HFFc6 (cell line): Measurements from ENCODE around the gene SYCP1. TPM values are rescaled to one million over a fixed set of nuclear protein-coding genes. Genes with fewer than 3 reads are reported as not detected.
"Not testable (repeated sequence)": the region's sequence is repeated elsewhere in the genome, so short reads cannot be mapped to it uniquely, and the experiment has no call there.

Source experiments
- DNase-seq: peaks from one replicate; pipeline ENCODE4 v3.0.0-alpha.2; 2018
- H3K27ac Mint-ChIP-seq: 2 replicates; pipeline ENCODE4 v1.8.0; 2020; ENCODE audit warnings: mild to moderate bottlenecking, mixed read lengths
- H3K27me3 Mint-ChIP-seq: 2 replicates; pipeline ENCODE4 v1.8.0; 2021; ENCODE audit warnings: mild to moderate bottlenecking, moderate library complexity, mixed read lengths; ENCODE audit not compliant: insufficient read depth
- H3K36me3 Mint-ChIP-seq: 2 replicates; pipeline ENCODE4 v1.8.0; 2021; ENCODE audit warnings: low read depth, mixed read lengths
- H3K4me1 Mint-ChIP-seq: 2 replicates; pipeline ENCODE4 v1.8.0; 2020; ENCODE audit warnings: low read depth, mixed read lengths
- H3K4me3 Mint-ChIP-seq: 2 replicates; pipeline ENCODE4 v1.8.0; 2020; ENCODE audit warnings: mild to moderate bottlenecking, moderate library complexity, mixed read lengths
- H3K9me3 Mint-ChIP-seq: 2 replicates; pipeline ENCODE4 v1.8.0; 2020; ENCODE audit warnings: mild to moderate bottlenecking, mixed read lengths
- CTCF ChIP-seq: fragments of 200-600 bp; sonication (generic); IDR thresholded peaks from 2 replicates; pipeline ENCODE4 v1.5.0; 2021; ENCODE audit warnings: antibody characterized with exemption, mild to moderate bottlenecking
- total RNA-seq, 6 experiments: library from RNA; stranded (reverse); fragmentation: NEBNext Ultra II Directional; extraction: Animal tissue kit (Norgen Biotek cat#: 25700); gene quantifications; 2 replicates in 1 of 6; 3 replicates in 5 of 6; pipeline ENCODE4 v1.2.3, GENCODE V29; 2021

The SYCP1 gene
- total RNA-seq, 6 experiments from 2014 or later = not detected

- no peaks in the 10 kb centered on the region for H3K9me3 Mint-ChIP-seq
- DNase-seq = no peak
- H3K4me1 Mint-ChIP-seq = peaks cover 8% of the 10 kb centered on the region; the same call in 1 of the 2 replicates
- no peak overlapping the region for H3K4me3 Mint-ChIP-seq
- peaks cover 9% of the 10 kb centered on the region for H3K27me3 Mint-ChIP-seq
- H3K36me3 Mint-ChIP-seq = no peaks in the 10 kb centered on the region
- no peak for TF ChIP-seq CTCF
- no peak overlapping the region for H3K27ac Mint-ChIP-seq
These were observed 48.8 kb downstream of the SYCP1 start for GRCh38 chr1:114903480-114903879.

- not testable (repeated sequence) for H3K27ac Mint-ChIP-seq, H3K4me3 Mint-ChIP-seq, H3K27me3 Mint-ChIP-seq, H3K9me3 Mint-ChIP-seq, H3K4me1 Mint-ChIP-seq, H3K36me3 Mint-ChIP-seq, DNase-seq
These were observed 61.1 kb downstream of the SYCP1 start for GRCh38 chr1:114915720-114916119.

GRCh38 chr1:114926607-114927006 is 71.9 kb downstream of the SYCP1 start:
- H3K4me3 Mint-ChIP-seq = no peak overlapping the region
- H3K4me1 Mint-ChIP-seq = no peaks in the 10 kb centered on the region
- DNase-seq = no peak
- H3K27me3 Mint-ChIP-seq = peaks cover 7% of the 10 kb centered on the region; the same call in 1 of the 2 replicates
- no peak for TF ChIP-seq CTCF
- no peak overlapping the region for H3K27ac Mint-ChIP-seq
- no peaks in the 10 kb centered on the region for H3K9me3 Mint-ChIP-seq
- H3K36me3 Mint-ChIP-seq = no peaks in the 10 kb centered on the region

- Mint-ChIP-seq H3K27me3 (peaks cover 7% of the 10 kb centered on the region; the same call in 1 of the 2 replicates), H3K4me3 (no peak overlapping the region), H3K27ac (no peak overlapping the region), H3K36me3 (no peaks in the 10 kb centered on the region), H3K9me3 (no peaks in the 10 kb centered on the region), H3K4me1 (no peaks in the 10 kb centered on the region)
- DNase-seq = no peak
- TF ChIP-seq CTCF = no peak
These were observed 72.7 kb downstream of the SYCP1 start for GRCh38 chr1:114927401-114927800.

GRCh38 chr1:114956570-114956969 is 101.9 kb downstream of the SYCP1 start:
- Mint-ChIP-seq H3K4me3 (no peak overlapping the region), H3K9me3 (no peaks in the 10 kb centered on the region), H3K4me1 (no peaks in the 10 kb centered on the region), H3K36me3 (no peaks in the 10 kb centered on the region), H3K27me3 (peaks cover 10% of the 10 kb centered on the region), H3K27ac (no peak overlapping the region)
- TF ChIP-seq CTCF = no peak; the same call in 1 of the 2 replicates
- DNase-seq = no peak

- no peak for TF ChIP-seq CTCF
- peaks cover 15% of the 10 kb centered on the region for H3K27me3 Mint-ChIP-seq
- DNase-seq = no peak
These were observed 104.8 kb downstream of the SYCP1 start for GRCh38 chr1:114959423-114959822.

More at GRCh38 chr1:114959423-114959822, 104.8 kb downstream of the SYCP1 start:
- no peak overlapping the region for H3K4me3 Mint-ChIP-seq
- no peaks in the 10 kb centered on the region; the same call in 1 of the 2 replicates for H3K9me3 Mint-ChIP-seq
- no peak overlapping the region for H3K27ac Mint-ChIP-seq
- no peaks in the 10 kb centered on the region for H3K4me1 Mint-ChIP-seq
- no peaks in the 10 kb centered on the region for H3K36me3 Mint-ChIP-seq
